Right lung (tissue), 5 donors: ENCODE data around the gene CAMK2G. TPM values are rescaled to one million over a fixed set of nuclear protein-coding genes. Genes with fewer than 3 reads are reported as not detected.
A peak's percentile ranks its signal among the peaks of the same experiment; 100 is the strongest.

ENCODE experiments used
- DNase-seq, 2 donors: peaks; one replicate each; pipeline ENCODE4 v3.0.0-alpha.2; 2013
- polyA plus RNA-seq, 5 donors: library from polyadenylated mRNA; unstranded; fragments of 120-200 nt; gene quantifications; one replicate each; pipeline versions ENCODE4 v1.2.1 to v1.2.3, GENCODE V29; 2013; ENCODE audit warnings: inconsistent platforms in 1 of 5, low replicate concordance in 1 of 5; ENCODE audit not compliant: insufficient read length in 5 of 5, insufficient read depth in 1 of 5

The CAMK2G gene
- polyA plus RNA-seq, 5 donors, result 30.7 to 41.4 (median 34.7) TPM

DNA sequence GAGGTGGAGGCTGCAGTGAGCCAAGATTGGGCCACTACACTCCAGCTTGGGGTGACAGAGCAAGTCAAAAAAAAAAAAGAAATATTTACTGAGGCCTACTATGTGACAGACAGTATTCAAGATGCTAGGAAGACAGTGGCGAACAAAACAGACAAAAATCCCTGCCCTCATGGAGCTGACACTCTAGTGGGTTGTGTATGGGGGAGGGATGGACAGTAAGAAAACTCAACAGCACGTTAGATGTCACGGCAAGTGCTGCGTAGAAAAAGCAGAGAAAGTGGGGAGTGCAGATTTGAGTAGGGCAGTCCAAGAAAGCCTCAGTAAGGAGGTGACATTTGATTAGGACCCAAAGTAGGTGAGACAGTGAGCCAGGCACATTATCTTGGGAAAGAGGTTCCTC lies 10.1 kb downstream of the CAMK2G start:
- DNase-seq, result no peak

- no peak for DNase-seq
These were observed 11.1 kb downstream of the CAMK2G start for GRCh38 chr10:73863039-73863817.

DNA sequence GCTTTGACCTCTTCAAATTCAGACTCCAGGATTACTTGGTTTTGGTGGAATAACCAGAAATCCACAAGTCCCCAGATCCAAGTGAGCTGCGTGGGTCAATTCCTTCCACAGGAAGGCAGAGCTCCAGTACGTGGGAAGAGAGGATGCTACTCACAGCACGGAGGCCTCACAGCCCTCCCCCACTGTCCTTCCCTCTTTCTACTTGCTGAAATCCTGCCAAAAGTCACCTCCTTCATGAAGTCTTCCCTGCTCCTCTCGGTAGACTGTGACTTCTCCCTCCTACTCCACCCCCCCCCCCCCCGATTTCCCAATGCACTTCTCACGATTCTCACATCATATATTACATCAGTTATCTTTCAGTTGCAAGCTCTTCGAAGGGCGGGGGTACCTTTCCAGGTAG lies 12.3 kb downstream of the CAMK2G start:
- no peak for DNase-seq

DNA sequence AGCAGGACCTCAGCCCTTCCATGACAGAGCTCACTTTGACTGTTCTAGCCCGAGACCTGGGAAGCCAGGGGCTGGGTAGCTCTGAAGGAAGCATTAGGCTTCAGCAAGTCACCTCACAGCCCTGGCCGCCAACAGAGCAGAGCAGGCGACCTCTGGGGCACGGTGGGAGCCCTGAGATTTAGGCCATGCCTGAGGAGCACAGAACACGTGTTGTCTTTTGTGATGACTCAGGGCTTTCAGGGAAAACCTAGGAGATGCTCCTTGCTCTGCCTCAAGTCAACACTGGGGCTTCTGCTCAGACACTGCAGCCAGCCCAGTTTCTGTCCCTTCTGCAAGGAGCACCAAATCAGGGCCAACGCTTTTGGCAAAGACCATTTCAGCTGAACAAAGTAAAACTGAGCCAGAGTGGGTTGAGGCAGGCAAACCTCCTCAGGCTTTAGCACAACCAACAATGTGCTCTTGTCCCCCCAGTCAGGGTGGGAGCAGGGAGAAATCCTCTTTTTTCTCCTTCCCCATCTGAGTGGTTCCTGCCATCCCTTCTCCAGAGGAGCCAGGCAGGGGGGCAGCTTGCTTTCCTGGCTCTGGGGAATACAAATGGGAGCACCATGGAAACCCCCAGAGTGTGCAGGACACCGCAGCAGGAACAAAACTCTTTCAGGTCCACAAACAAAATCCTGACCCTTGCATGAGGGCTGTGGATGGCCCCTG lies 14.4 kb downstream of the CAMK2G start:
- no peak for DNase-seq

GRCh38 chr10:73859428-73859783 lies 14.9 kb downstream of the CAMK2G start:
- no peak for DNase-seq

- no peak for DNase-seq
These were observed 15.5 kb downstream of the CAMK2G start for GRCh38 chr10:73858750-73859427.

GRCh38 chr10:73858013-73858708 lies 16.2 kb downstream of the CAMK2G start:
- DNase-seq, result no peak

- DNase-seq, result no peak
These were observed 16.9 kb downstream of the CAMK2G start for GRCh38 chr10:73857446-73857845.

DNA sequence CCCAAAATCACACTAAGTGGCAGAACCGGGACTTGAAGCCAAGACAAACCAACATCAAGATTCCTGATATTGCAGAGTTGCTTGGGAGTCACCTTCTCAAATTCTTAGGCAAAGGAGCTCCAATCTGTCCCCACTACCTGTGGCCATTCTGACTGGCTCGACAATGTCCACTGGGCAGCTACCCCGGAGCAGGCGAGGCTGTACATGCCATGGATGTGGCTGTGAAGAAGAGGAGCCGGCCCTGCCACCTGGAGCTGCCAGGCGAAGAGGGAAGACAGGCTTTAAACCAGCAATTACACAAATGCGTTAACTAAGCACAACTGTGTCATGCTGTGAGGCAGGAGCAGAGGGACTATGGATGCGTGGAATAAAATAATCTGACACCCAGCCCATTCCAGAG lies 18.1 kb downstream of the CAMK2G start:
- DNase-seq, result no peak

DNA sequence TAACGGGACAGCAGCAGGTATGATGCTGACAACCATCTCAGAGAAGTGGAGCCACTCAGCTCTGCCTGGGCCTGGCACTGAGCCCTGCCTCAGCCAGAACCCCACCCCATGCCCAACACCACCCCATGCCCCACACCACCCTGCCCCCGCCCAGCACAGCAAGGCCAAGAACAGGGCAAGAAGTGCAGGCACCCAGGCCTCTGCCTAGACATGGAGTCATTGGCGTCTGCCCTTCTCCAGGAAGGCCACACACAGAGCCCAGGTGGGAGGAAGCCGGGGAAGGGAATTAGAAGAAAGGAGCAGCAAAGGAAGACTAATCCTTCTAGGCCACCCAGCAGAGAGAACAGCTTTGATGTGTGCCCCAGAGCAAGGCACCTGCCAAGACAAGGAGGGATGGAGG lies 18.9 kb downstream of the CAMK2G start:
- DNase-seq, result no peak

DNA sequence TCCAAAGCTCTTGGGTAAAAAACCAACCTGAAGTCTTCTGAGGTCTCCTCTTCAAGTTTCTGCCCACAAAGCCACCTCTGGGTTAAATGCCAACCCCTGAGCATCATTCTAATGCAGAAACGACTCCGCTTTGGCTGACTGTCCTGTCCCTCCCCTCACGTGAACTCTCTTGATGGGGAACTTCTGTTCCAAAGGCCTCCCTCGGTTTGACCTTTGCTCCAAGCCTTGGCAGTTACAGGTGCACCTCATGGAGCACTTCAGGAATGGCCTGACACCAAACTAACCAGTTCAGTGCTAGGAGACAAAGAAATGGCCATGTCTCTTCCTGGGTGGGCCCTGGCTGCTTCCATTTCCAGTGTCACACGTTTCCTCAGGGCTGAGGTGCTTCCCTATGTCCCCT lies 20.0 kb downstream of the CAMK2G start:
- no peak for DNase-seq

DNA sequence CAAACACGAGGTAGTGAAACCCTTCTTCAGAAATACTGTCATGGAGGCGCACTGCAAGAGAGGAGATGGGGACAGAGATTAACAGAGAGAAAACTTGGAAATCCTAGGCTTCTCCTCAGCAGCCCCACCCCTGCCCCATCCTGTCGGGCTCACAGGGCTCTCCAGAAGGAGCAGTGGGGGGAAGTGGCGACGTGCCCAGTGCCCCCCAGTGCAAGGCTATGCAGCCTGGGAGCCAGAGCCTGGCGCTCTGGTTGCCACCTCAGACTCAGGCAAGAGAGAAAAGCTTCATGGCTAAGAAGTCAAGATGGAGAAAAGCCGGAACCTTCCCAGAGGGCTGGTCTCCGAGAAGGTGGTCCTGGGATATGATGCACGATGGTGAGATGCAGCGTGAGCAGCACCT lies 21.2 kb downstream of the CAMK2G start:
- no peak for DNase-seq

DNA sequence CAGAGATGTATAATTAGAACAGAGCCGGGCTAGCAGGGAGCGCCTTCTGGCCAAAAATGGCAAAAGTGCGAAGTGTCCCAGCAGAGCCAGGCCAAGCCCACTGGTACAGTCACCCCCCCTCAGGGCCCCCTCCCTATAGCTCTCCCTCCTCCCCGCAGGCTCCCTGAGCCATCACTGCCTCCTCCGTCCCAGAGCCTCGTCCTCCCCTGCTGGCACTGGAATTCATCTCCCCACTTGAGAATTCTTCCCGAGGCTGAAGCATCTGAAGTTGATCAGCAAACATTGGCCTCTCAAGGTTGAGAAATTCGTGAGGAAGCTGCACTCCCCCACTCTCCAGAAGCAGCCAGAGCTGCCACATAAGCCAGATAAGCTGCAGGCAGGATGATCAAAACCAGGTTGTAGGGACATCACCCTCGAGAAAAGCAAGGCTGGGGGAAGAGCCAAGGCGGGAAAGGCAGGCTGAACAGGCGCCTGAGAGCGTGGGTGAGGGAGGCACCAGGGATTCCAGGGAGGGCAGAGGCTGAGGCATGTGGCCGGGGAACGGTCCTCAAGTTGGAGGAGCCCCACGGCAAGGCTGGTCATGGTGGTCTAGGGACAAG lies 23.4 kb downstream of the CAMK2G start:
- DNase-seq, result no peak

GRCh38 chr10:73850211-73850610 lies 24.1 kb downstream of the CAMK2G start:
- DNase-seq, result no peak

GRCh38 chr10:73848821-73849489 lies 25.4 kb downstream of the CAMK2G start:
- DNase-seq, result peak; percentile 60 to 72

- DNase-seq, result no peak
These were observed 27.3 kb downstream of the CAMK2G start for GRCh38 chr10:73847031-73847430.

- DNase-seq, result no peak
These were observed 31.1 kb downstream of the CAMK2G start for GRCh38 chr10:73843261-73843660.

DNA sequence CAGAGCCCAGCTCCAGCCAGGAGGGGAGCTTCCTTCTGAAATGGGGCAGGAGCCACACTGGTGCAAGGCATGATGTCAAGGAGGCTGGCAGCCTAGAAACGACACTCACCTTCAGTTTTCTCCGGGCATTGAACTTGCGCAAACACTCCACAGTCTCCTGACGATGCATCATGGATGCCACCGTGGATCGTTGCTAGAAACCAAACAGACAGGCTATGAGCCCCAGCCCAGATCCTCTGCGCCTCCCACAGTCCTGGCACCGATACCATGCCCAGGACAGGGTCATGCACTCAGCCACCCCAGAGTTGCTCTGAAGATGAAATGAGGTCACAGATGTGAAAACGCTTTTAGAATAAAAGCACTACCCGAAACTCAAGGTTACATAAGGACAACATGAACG lies 32.0 kb downstream of the CAMK2G start:
- no peak for DNase-seq

- no peak for DNase-seq
These were observed 32.6 kb downstream of the CAMK2G start for GRCh38 chr10:73841526-73842285.

- DNase-seq, result no peak
These were observed 33.3 kb downstream of the CAMK2G start for GRCh38 chr10:73841061-73841421.
